Right lobe of liver (tissue), 6 donors: ENCODE measurements around the gene ADGRD1. TPM values are rescaled to one million over a fixed set of nuclear protein-coding genes. Genes with fewer than 3 reads are reported as not detected.

Experiments used
- ATAC-seq, 4 donors: fragments of 200-7000 bp; cut with Tn5 transposase; one replicate each; pipeline ENCODE4 v1.9.1; 2020; ENCODE audit warnings: mild to moderate bottlenecking in 4 of 4, moderate library complexity in 4 of 4
- DNase-seq, 3 donors: peaks; one replicate each; pipeline ENCODE4 v3.0.0-alpha.2; 2020
- H3K27ac ChIP-seq, 3 donors: fragments of 200-600 bp; one replicate each; pipeline ENCODE4 v1.8.0; 2022
- H3K27me3 ChIP-seq, 2 donors: fragments of 200-600 bp; one replicate each; pipeline ENCODE4 v1.8.0; 2022
- H3K36me3 ChIP-seq, 4 donors: fragments of 200-600 bp; sonication (generic) in 1 of 4; one replicate each; pipeline versions ENCODE4 v1.5.1 to v1.8.0; 2017 to 2022; ENCODE audit warnings: control low read depth in 1 of 4
- H3K4me1 ChIP-seq, 4 donors: fragments of 200-600 bp; sonication (generic) in 1 of 4; one replicate each; pipeline versions ENCODE4 v1.5.1 to v1.8.0; 2017 to 2022; ENCODE audit warnings: control low read depth in 1 of 4
- H3K4me3 ChIP-seq, 3 donors: fragments of 200-600 bp; one replicate each; pipeline ENCODE4 v1.8.0; 2022
- H3K9me3 ChIP-seq, 4 donors: fragments of 200-600 bp; sonication (generic) in 1 of 4; one replicate each; pipeline versions ENCODE4 v1.5.1 to v1.8.0; 2017 to 2022; ENCODE audit warnings: control low read depth in 1 of 4
- POLR2A ChIP-seq: fragments of 450-650 bp; IDR thresholded peaks from one replicate; pipeline ENCODE4 v1.6.1; 2017; ENCODE audit warnings: antibody characterized with exemption, mild to moderate bottlenecking
- WGBS: methylation state at CpG from one replicate; pipeline ENCODE4 v1.1.6; 2018; ENCODE audit warnings: low coverage, low lambda C conversion rate; ENCODE audit not compliant: insufficient coverage; ENCODE audit errors: missing lambda C conversion rate; 5-methylcytosine and 5-hydroxymethylcytosine counted together
- intact Hi-C, 2 donors: fragments of 100-400 bp; cut with DNase I; formaldehyde crosslinking; loops; one replicate each; pipeline versions ENCODE4 v1.11.2 to v1.14.1; 2022
- total RNA-seq, 6 experiments: library from RNA; depleted of rRNA in 2 of 6; stranded (reverse); fragments of >200 nt in 2 of 6; fragmentation: NEBNext Ultra II Directional in 3 of 6; extraction: Animal tissue kit (Norgen Biotek cat#: 25700) in 3 of 6; gene quantifications; one replicate each; pipeline versions ENCODE4 v1.1.0 to v1.2.4, GENCODE V29; 2016 to 2023
- TF ChIP-seq, protein P1 (sequence below), 4 donors: fragments of 200-600 bp in 3 of 4; fragments of 450-650 bp in 1 of 4; IDR thresholded peaks; one replicate each; pipeline versions ENCODE4 v1.5.1 to v1.8.0; 2016 to 2022; ENCODE audit warnings: antibody characterized with exemption in 4 of 4, mild to moderate bottlenecking in 2 of 4
- donor health status: DM: no; HTN: yes; CAD: no.
- donor health status: DM: no; HTN: no; CAD: no.
- donor health status: DM: no; HTN: no; CAD: no.
- donor health status: DM: no; HTN: yes; CAD: no.
- donor health status: DM: no; HTN: yes; CAD: no.

The ADGRD1 gene
- total RNA-seq, 6 experiments from 2014 or later = 4.7 to 17.0 (median 10.9) TPM

DNA sequence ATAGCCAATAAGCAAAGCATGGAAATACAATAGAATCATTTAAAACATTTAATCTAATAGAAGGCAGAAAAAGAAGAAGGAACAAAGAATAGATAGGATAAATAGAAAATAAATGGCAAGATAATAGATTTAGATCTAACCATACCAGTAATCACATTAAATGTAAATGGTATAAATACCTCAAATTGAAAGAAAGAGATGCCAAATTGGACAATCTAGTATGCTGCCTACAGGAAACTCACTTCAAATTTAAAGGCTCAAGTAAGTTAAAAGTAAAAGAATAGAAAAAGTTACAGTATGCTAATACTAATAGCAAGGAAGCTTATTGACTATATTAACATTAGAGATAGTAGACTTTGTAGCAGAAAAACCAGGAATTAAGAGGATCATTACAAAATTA, 41.8 kb upstream of the ADGRD1 start:
- H3K27me3 ChIP-seq = no peaks in the 10 kb centered on the region
- intact Hi-C loops = no loop called here
- ATAC-seq (no peak), DNase-seq (no peak)
- H3K4me3 ChIP-seq = no peak overlapping the region
- no peaks in the 10 kb centered on the region for H3K9me3 ChIP-seq
- TF ChIP-seq, protein P1, sequence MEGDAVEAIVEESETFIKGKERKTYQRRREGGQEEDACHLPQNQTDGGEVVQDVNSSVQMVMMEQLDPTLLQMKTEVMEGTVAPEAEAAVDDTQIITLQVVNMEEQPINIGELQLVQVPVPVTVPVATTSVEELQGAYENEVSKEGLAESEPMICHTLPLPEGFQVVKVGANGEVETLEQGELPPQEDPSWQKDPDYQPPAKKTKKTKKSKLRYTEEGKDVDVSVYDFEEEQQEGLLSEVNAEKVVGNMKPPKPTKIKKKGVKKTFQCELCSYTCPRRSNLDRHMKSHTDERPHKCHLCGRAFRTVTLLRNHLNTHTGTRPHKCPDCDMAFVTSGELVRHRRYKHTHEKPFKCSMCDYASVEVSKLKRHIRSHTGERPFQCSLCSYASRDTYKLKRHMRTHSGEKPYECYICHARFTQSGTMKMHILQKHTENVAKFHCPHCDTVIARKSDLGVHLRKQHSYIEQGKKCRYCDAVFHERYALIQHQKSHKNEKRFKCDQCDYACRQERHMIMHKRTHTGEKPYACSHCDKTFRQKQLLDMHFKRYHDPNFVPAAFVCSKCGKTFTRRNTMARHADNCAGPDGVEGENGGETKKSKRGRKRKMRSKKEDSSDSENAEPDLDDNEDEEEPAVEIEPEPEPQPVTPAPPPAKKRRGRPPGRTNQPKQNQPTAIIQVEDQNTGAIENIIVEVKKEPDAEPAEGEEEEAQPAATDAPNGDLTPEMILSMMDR (IDR thresholded peaks at IDR 0.05) = no peak
- no peak for TF ChIP-seq POLR2A
- H3K4me1 ChIP-seq = no peaks in the 10 kb centered on the region
- no peaks in the 10 kb centered on the region for H3K36me3 ChIP-seq
- no peak overlapping the region for H3K27ac ChIP-seq

DNA sequence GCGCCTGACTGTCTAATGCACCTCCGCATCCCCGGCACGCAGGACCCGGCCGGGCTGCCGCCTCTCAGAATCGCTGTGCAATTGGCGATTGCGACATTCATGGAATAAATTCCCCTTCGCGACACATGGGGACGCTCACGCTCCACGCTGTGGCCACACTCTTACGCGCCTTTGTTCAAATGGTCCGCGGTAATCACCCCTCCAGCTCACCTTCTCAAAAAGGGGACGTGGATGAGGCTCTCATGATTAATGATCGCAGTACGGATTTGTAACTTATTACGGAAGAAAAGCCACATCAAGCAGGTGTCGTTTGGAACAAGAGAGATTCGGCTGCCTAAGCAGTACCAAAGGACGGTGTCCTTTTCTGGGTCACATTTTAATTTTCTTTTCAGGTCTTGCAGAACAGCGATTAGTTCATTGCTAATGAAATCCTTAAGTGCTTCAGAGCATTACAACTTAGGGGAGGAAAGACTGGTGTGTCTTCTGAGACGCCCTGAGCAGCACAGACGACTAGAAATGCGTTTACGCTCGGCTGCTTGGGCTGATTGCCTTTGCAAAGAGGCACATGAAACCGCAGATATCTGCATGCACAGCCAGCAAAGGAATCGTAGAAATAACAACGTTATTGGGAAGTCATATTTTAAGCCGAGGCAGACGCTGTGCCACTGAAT, 37.3 kb upstream of the ADGRD1 start:
- intact Hi-C loops = no loop called here
- ATAC-seq (peak; percentile 92 to 99 (median 97)), DNase-seq (peak in 2 of 3 donors; percentile 52 to 60)
- Histone ChIP-seq H3K4me3 (peak overlapping the region in 2 of 3 donors; percentile 8 to 19), H3K9me3 (no peaks in the 10 kb centered on the region), H3K36me3 (no peaks in the 10 kb centered on the region), H3K4me1 (no peaks in the 10 kb centered on the region), H3K27ac (no peak overlapping the region), H3K27me3 (no peaks in the 10 kb centered on the region)
- WGBS = 25% methylated on average over 27 of the region's 37 CpGs
- TF ChIP-seq POLR2A = no peak
- TF ChIP-seq, protein P1 (IDR thresholded peaks at IDR 0.05) = peak; percentile 89 to 98 (median 90)

DNA sequence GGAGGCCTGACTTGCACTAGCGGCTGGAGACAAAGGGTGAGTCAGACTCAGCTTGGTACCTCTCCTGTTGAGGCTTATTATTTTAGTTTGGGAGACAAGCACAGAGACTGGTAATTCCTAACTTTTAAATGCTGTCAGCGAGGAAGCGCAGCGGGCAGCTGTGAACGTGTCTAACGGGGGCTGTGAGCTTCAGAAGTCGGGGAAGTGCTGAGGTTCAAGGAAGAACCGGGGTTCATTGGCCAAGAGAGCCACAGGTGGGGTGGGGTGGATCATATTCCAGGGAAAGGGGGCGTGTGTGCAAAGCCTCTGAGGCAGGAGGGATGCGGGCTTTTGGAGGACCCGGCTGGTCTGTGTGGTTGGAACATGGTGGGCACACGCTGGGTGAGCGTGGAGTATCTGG, 36.1 kb upstream of the ADGRD1 start:
- DNase-seq (no peak), ATAC-seq (no peak)
- H3K9me3 ChIP-seq = no peaks in the 10 kb centered on the region
- no peaks in the 10 kb centered on the region for H3K4me1 ChIP-seq
- WGBS = 86% methylated on average over 8 of the region's 13 CpGs
- no peaks in the 10 kb centered on the region for H3K27me3 ChIP-seq
- no peaks in the 10 kb centered on the region for H3K36me3 ChIP-seq
- intact Hi-C loops = no loop called here
- H3K4me3 ChIP-seq = no peak overlapping the region
- H3K27ac ChIP-seq = no peak overlapping the region
- TF ChIP-seq, protein P1 (IDR thresholded peaks at IDR 0.05) = no peak
- TF ChIP-seq POLR2A = no peak

DNA sequence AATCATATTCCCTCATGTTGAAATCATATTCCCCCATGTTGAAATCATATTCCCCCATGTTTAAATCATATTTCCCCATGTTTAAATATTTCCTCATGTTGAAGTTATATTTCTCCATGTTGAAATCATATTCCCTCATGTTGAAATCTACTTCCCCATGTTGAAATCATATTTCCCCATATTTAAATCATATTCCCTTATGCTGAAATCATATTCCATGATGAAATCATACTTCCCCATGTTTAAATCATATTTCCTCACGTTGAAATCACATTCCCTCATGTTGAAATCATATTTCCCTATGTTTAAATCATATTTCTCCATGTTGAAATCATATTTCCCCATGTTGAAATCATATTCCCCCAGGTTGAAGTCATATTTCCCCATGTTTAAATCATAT, 34.6 kb upstream of the ADGRD1 start:
- intact Hi-C loops = no loop called here
- H3K27ac ChIP-seq = no peak overlapping the region
- no peaks in the 10 kb centered on the region for H3K36me3 ChIP-seq
- 23% methylated on average over 1 of the region's 1 CpG for WGBS
- H3K4me3 ChIP-seq = no peak overlapping the region
- DNase-seq (no peak), ATAC-seq (no peak)
- H3K27me3 ChIP-seq = no peaks in the 10 kb centered on the region
- no peaks in the 10 kb centered on the region for H3K4me1 ChIP-seq
- TF ChIP-seq POLR2A = no peak
- TF ChIP-seq, protein P1 (IDR thresholded peaks at IDR 0.05) = no peak
- no peaks in the 10 kb centered on the region for H3K9me3 ChIP-seq
